Neural progenitor cell (in vitro differentiated cells): ENCODE measurements around the gene TMEM143.

Experiments used
- EZH2 ChIP-seq: fragments of 200-600 bp; sonication (generic); IDR thresholded peaks from 2 replicates; pipeline ENCODE4 v1.6.1; 2017; ENCODE audit warnings: antibody characterized with exemption, mild to moderate bottlenecking, moderate library complexity
- EZH2phosphoT487 ChIP-seq: fragments of 200-600 bp; sonication (generic); IDR thresholded peaks from 2 replicates; pipeline ENCODE4 v1.6.1; 2017; ENCODE audit warnings: antibody characterized with exemption
- TF ChIP-seq, protein P1 (sequence below): fragments of 200-600 bp; sonication (generic); IDR thresholded peaks from 2 replicates; pipeline ENCODE4 v1.5.1; 2017; ENCODE audit warnings: antibody characterized with exemption, mild to moderate bottlenecking

DNA sequence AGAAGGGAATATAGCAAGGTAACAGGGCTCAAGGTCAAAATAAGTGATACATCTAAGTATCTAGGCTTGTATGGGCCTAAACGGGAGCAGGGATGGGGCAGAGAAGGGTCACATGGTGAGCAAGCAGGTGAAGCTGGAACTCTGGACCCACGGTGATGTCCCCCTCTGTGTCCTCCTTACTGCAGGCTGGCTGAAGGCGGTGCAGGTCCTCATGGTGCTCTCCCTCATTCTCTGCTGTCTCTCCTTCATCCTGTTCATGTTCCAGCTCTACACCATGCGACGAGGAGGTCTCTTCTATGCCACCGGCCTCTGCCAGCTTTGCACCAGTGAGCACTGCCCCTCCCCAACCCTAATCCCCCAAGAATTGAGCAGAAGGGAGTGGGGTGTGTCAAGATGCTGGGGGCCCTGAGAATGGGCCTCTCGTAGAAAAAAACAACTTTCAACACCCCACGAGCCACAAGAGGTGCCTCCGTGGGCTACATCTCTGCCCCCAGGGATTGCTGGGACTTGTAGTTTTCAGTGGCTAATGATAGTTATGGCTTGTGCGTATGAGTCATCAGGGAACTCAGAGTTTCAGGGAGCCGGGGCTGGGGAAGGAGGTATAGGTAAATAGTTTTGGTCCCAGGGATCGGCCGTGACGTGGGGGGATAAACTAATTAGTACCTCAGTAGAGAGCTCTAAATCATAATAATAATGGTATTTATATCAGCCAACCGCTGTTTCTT lies 34.4 kb downstream of the TMEM143 start:
- TF ChIP-seq, protein P1, sequence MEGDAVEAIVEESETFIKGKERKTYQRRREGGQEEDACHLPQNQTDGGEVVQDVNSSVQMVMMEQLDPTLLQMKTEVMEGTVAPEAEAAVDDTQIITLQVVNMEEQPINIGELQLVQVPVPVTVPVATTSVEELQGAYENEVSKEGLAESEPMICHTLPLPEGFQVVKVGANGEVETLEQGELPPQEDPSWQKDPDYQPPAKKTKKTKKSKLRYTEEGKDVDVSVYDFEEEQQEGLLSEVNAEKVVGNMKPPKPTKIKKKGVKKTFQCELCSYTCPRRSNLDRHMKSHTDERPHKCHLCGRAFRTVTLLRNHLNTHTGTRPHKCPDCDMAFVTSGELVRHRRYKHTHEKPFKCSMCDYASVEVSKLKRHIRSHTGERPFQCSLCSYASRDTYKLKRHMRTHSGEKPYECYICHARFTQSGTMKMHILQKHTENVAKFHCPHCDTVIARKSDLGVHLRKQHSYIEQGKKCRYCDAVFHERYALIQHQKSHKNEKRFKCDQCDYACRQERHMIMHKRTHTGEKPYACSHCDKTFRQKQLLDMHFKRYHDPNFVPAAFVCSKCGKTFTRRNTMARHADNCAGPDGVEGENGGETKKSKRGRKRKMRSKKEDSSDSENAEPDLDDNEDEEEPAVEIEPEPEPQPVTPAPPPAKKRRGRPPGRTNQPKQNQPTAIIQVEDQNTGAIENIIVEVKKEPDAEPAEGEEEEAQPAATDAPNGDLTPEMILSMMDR = no peak
- TF ChIP-seq EZH2 (no peak), EZH2phosphoT487 (no peak)
